Measurements from ENCODE around the gene ZNF438.

The ZNF438 gene

DNA sequence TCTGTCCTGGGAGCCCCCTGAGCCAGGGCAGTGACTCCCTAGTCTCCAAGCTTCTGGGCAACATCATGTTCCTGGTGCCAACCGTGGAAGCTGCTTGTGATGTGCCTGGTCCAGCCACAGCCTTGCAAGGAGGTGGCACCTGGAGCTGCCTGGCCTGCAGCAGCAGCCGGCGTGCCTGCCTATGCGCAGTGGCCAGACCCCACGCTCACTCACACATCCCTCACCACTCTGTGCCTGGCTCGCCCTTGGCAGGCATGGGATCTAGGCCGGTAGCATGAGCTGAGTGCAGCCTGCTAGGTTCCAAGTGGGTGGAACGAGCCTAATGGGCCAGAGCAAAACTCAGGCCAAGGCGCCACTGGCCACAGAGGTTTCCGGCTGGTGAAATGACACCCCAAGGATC, 184.0 kb downstream of the ZNF438 start:
- DNase-seq (ENCODE audit: low spot score): no peak

- DNase-seq (ENCODE audit: low spot score): no peak
Observed at GRCh38 chr10:30847199-30847598, 184.5 kb downstream of the ZNF438 start.

DNA sequence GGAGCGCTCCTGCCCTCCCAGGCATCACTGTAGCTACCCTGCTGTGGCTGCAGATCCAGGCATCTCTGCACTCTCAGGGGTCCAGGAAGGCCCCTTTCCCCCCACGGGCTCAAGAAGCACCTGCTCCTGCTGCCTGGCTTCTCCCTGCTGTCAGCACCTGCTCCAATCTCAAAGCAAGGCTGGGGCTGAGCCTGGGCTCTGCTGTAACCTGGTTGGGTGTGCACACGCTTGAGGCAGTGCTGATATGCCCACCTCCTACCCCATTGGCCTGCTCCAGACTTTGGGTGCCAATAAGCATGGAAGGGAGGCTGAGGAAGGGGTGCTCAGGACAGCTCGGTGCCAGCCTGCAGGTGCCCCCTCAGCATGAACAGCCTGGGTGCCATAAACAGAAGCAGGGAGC, 185.0 kb downstream of the ZNF438 start:
- DNase-seq (ENCODE audit: low spot score): no peak

DNA sequence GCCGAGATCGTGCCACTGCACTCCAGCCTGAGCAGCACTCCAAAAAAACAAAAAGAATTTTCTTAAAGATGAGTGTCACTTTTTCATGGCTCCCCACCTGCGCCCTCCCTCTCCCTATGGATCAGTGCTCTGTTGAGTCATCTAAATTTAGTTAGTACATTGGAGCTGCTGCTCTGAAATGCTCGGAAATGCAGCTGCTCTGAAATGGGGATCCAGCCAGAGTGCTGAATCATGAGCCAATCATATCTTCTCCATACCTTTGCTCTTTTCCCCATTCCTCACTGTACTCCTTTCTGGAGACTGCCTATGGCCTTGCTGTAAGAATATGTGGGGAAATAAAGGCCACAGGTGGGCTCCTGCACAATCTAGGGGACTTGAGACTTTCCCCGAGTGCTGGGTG, 188.8 kb downstream of the ZNF438 start:
- no peak for DNase-seq (ENCODE audit: low spot score)

GRCh38 chr10:30842185-30842584, 189.5 kb downstream of the ZNF438 start:
- no peak for DNase-seq (ENCODE audit: low spot score)

DNA sequence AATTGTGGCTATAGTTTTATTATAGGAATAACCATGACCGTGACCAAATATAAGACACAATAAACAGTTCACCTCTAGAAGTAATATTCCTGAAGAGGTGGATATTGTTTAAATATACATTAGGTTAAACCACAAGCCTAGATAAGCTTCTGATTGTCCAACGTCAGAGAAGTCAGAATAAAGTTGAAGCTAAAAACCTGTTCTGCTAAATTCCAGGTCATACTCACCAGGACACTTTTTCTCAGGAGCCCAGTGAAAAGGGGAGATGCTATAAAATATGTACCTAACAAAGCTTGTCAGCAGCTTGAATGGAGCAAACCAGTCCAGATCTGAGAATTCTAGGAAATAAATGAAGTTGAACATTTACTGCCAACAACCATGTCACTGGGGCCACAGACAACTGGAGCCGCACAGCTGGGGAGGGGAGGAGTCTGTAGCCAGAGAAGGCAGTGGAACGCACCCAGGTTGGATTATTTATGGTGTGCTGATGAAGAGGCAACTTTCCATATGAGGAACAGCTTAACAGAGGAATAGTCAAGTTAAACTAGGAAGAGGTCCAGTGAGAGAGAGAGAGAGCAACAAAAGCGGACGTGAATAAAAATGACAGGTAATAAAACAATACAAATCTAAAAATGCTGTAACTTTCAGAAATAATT, 191.1 kb downstream of the ZNF438 start:
- DNase-seq (ENCODE audit: low spot score): no peak

- DNase-seq (ENCODE audit: low spot score): no peak
Observed at GRCh38 chr10:30839652-30840051, 192.0 kb downstream of the ZNF438 start.

DNA sequence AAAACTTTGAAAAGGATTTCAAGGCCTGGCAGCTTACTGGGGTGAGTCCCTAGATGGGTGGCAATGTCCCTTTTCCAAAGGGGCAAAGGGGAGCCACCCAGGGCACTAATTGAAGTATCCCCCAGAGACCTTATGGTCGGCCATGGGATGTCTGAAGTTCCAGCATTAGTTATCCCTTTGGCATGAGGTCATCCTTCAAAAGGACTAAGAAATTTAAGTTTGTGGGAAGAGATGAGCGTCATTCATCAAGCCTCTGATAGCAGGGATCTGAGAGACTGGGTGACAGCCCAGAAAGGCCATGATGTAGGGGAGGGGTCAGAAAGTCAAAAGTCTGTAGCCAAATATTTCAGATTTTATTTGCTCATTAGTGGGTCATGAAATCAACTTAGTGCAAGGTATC, 195.3 kb downstream of the ZNF438 start:
- no peak for DNase-seq (ENCODE audit: low spot score)

- no peak for DNase-seq (ENCODE audit: low spot score)
Observed at GRCh38 chr10:30835146-30835545, 196.5 kb downstream of the ZNF438 start.

GRCh38 chr10:30834651-30835050, 197.0 kb downstream of the ZNF438 start:
- no peak for DNase-seq (ENCODE audit: low spot score)

- DNase-seq (ENCODE audit: low spot score): no peak
Observed at GRCh38 chr10:30834153-30834552, 197.5 kb downstream of the ZNF438 start.

DNA sequence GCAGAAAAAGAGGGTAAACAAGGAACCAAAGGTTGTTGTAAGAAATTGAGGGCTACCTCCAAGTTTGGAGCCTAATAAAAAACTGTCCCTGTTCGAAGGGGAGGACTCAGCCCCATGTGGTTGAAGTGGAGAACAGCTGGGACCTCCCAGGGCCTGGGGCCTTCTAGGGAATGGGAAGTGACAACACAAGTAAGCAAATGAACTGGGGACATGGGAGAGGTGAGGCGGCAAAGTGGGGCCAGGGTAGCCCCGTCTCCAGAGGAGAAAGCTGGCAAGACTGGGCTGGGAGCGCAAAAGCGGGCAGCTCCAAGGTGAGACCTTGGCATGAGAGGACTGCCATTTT, 198.1 kb downstream of the ZNF438 start:
- no peak for DNase-seq (ENCODE audit: low spot score)

- no peak for DNase-seq (ENCODE audit: low spot score)
Observed at GRCh38 chr10:30832749-30833627, 198.7 kb downstream of the ZNF438 start.

DNA sequence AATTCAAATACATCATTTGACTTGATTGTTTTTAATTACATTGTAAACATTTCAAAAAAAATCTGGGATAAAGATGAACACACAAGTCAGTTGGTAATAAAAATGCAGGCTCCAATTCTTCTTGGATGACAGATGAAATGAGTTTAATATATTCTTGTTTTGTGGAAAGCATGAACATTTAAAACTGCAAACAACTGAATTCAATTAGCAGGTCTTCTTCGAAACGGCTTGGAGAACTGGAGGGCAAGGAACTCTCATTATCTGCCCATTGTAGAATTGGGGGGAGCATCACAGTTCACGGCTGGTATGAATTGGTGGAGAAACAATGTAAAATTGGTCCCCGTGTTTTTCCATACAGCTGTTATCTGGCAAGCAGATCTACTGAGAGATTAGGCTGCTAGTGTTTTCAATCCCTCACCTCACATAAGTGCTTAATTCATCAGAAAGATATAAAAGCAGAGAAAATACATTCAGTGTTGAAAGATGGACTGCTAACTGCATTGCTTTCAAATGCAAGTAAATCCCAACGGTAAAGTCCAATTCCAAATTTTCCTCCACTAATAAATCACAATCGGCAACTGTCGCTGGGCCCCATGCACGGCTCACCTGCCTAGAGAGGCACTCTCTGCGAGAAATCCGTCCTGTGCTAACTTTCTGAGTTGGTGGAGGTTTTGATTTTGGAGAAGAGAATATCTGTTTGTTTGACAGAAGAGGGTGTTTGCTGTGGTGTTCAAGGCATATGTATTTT, 199.5 kb downstream of the ZNF438 start:
- no peak for DNase-seq (ENCODE audit: low spot score)

DNA sequence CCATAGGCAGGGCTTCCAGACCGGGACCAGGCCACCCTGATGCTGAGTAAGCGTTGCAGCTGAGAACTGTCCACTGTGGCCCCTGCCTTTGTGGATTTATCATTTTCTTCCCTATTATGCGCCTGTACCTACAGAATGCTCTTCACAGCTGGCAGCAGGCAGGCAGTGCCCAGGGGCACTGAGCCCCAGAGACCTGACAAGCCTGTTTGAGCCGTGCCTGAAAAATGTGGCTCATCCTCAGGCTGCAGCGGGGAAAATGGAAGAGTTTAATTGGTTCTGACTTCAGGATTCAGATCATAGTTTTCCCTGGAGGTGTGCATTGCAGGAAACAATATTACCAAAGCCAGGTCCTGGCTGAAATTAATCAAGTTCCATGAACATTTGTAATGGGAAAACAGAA, 200.2 kb downstream of the ZNF438 start:
- no peak for DNase-seq (ENCODE audit: low spot score)

DNA sequence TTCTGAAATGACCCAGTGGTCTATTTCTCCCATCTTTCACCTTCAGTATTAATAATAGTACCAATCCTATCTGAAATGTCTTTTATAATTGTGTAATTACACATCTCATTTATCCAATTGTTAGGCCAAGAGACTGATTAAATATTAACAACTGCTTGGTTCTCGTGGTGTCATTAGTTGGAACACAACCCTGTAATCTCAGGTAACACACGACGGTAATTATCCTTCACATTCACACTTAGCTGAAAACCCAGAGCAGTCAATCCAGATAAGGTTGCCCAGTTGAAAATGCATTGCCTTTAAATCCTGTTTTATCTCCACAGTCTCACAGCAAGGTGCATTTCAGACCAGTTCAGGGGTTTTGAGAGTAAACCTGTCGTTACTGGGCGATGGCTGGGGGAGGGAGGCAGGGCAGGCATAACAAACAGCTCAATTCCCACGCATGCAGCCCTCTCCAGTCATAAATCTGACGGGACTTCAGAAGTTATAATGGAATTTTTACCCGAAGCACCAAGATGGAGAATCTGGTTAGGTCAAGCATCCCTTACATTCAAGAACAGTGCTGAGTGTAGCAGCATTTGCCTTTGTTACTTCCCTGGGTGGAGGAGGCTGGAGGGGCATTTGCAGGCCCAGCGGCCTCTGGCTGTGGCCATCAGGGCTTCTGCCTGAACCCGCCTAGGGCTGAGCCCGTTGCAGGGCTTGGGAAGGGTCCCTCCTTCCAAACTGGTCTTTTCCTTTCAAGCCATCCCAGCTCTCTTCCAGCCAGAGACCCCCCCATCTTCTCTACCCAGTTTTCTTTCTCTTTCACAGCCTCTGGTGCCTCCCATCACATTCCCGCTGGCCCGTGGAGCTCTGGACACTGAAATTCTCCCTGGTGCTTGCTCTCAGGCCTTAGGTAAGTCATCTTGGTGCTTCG, 201.1 kb downstream of the ZNF438 start:
- no peak for DNase-seq (ENCODE audit: low spot score)

DNA sequence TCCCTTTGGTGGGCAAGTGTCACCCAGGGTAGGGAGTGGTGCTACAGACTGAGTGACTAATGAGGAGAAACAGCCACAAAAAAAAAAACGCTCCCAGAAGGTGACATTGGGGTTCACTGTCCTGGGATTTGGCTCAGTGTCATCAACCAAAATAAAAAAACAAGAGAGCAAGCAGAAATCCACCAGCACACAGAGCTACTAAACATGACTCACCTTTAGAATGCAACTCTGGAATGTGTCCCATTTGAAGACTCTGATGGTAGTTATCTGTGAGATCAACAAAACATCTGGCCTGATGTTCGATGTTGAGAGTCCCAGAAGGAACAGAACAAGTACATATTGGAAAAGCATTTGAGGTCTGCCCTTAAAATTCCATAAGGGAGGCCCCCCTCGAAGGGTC, 201.8 kb downstream of the ZNF438 start:
- DNase-seq (ENCODE audit: low spot score): no peak

DNA sequence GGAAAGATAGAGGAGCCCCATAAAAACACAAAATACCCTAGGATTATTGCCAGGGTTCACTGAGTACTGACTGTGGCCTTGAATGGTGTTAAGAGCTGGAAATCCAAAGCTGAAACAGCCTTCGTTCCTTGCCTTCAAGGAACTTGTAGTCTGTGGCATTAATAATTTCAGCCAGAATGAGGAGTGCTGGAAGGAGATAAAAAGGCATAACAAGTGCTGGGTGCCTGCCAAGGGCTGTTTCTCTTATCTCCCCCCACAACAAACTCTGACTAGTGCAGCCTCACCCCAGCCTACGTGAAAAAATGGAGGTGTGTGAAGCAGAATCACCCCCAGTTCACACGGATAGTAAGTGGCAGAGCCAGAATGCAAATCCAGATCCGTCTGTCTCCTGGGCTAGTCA, 203.0 kb downstream of the ZNF438 start:
- no peak for DNase-seq (ENCODE audit: low spot score)

GRCh38 chr10:30828164-30828563, 203.5 kb downstream of the ZNF438 start:
- no peak for DNase-seq (ENCODE audit: low spot score)

DNA sequence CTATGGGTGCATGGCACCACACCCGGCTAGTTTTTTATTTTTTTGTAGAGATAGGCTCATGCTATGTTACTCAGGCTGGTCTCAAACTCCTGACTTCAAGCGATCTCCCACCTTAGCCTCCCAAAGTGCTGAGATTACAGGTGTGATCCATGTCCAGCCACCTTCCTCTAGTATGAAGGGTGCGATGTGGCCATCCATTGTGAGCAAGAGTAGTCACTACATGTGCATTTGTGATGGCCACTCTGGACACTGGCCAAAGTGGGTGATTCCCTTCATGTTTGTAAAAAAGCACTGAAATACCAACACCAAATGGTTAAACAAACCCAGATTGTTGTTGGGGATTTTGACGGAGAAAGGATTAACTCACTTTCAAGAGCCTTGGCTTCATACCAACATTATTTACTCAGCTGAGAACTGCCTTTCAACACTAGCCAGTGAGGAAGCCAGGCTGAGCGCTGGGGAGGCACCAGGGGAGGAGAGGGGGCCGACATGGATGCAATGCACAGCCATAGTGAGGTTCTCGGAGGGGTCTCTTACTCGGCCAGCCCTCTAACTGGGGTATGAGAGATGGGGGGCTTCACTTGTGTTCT, 204.0 kb downstream of the ZNF438 start:
- DNase-seq (ENCODE audit: low spot score): no peak

- no peak for DNase-seq (ENCODE audit: low spot score)
Observed at GRCh38 chr10:30826679-30827078, 205.0 kb downstream of the ZNF438 start.

GRCh38 chr10:30825495-30825894, 206.2 kb downstream of the ZNF438 start:
- no peak for DNase-seq (ENCODE audit: low spot score)

Measured in putamen (tissue), 1 donor.